ENCODE measurements around the gene OR2C1. TPM values are rescaled to one million over a fixed set of nuclear protein-coding genes. Genes with fewer than 3 reads are reported as not detected.

Gene OR2C1
- total and polyA plus RNA-seq, 5 donors = 0.21 TPM; not detected in 4

GRCh38 chr16:3389663-3390338 lies 34.1 kb downstream of the OR2C1 start:
- no peaks in the 10 kb centered on the region for H3K27me3 ChIP-seq (ENCODE audit: control insufficient read depth, insufficient read depth)
- H3K9me3 ChIP-seq (ENCODE audit: control insufficient read depth, low read length) = peaks cover 25% of the 10 kb centered on the region
- WGBS = 96% methylated on average over 9 of the region's 9 CpGs
- no peak for DNase-seq
- no peaks in the 10 kb centered on the region for H3K4me1 ChIP-seq (ENCODE audit: control insufficient read depth, insufficient read depth, low read length)
- intact Hi-C loops (cut with DNase I) = no loop called here
- H3K27ac ChIP-seq (ENCODE audit: low read length) = no peak overlapping the region
- no peak overlapping the region for H3K4me3 ChIP-seq (ENCODE audit: low read length)
- no peak for ATAC-seq

GRCh38 chr16:3400446-3400778 lies 44.7 kb downstream of the OR2C1 start:
- H3K27me3 ChIP-seq (ENCODE audit: control insufficient read depth, insufficient read depth) = no peaks in the 10 kb centered on the region
- DNase-seq (no peak), ATAC-seq (no peak)
- intact Hi-C loops (cut with DNase I) = loop anchor here in 3 of 4 donors (5.0 to 10.0 kb wide), 4 partner anchors 54 to 96 kb away; partner anchors contain the start of genes C16orf90 (in 1 of the 3), TIGD7 (in 1 of the 3) and ZNF75A (in 1 of the 3)
- H3K4me3 ChIP-seq (ENCODE audit: low read length) = peak overlapping the region; percentile 97
- H3K27ac ChIP-seq (ENCODE audit: low read length) = peak overlapping the region; percentile 61
- peaks cover 10% of the 10 kb centered on the region for H3K9me3 ChIP-seq (ENCODE audit: control insufficient read depth, low read length)
- under 1% methylated on average over 18 of the region's 18 CpGs for WGBS
- H3K4me1 ChIP-seq (ENCODE audit: control insufficient read depth, insufficient read depth, low read length) = peaks cover 7% of the 10 kb centered on the region

- intact Hi-C loops (cut with DNase I) = loop anchor here in 3 of 4 donors (5.0 to 10.0 kb wide), 4 partner anchors 54 to 96 kb away; partner anchors contain the start of genes C16orf90 (in 1 of the 3), TIGD7 (in 1 of the 3) and ZNF75A (in 1 of the 3)
- Histone ChIP-seq H3K27ac (ENCODE audit: low read length) (peak within 1 kb of the TSS; percentile 92), H3K4me3 (ENCODE audit: low read length) (peak within 1 kb of the TSS; percentile 97), H3K9me3 (ENCODE audit: control insufficient read depth, low read length) (peaks cover 12% of the 10 kb centered on the region), H3K4me1 (ENCODE audit: control insufficient read depth, insufficient read depth, low read length) (peaks cover 7% of the 10 kb centered on the region), H3K27me3 (ENCODE audit: control insufficient read depth, insufficient read depth) (no peaks in the 10 kb centered on the region)
- DNase-seq (peak; percentile 98 to 99 (median 99)), ATAC-seq (peak; percentile 100)
- under 1% methylated on average over 95 of the region's 95 CpGs for WGBS
These were observed 45.3 kb downstream of the OR2C1 start, which contains the start of the genes ZNF174 and ZSCAN32 for GRCh38 chr16:3400779-3401688. ZNF174 (plus strand) TSS chr16:3401215; CDS start chr16:3402005, 790 bp downstream. ZSCAN32 (minus strand) TSS chr16:3401004; CDS start chr16:3397557, 3,447 bp downstream.

- 29% methylated on average over 17 of the region's 17 CpGs for WGBS
- intact Hi-C loops (cut with DNase I) = loop anchor here in 3 of 4 donors (5.0 to 10.0 kb wide), 4 partner anchors 53 to 97 kb away; partner anchors contain the start of genes C16orf90 (in 1 of the 3), TIGD7 (in 1 of the 3) and ZNF75A (in 1 of the 3)
- peak overlapping the region; percentile 92 for H3K27ac ChIP-seq (ENCODE audit: low read length)
These were observed 46.2 kb downstream of the OR2C1 start for GRCh38 chr16:3401719-3402397.

More at GRCh38 chr16:3401719-3402397, 46.2 kb downstream of the OR2C1 start:
- H3K4me3 ChIP-seq (ENCODE audit: low read length) = peak overlapping the region; percentile 89
- peaks cover 7% of the 10 kb centered on the region for H3K4me1 ChIP-seq (ENCODE audit: control insufficient read depth, insufficient read depth, low read length)
- ATAC-seq (no peak), DNase-seq (no peak)
- no peaks in the 10 kb centered on the region for H3K27me3 ChIP-seq (ENCODE audit: control insufficient read depth, insufficient read depth)
- peaks cover 12% of the 10 kb centered on the region for H3K9me3 ChIP-seq (ENCODE audit: control insufficient read depth, low read length)

Other genes with a start within 250 kb of the OR2C1 start
- 10 to 100 TPM in 1 of 4 donors, 1 to 10 TPM in 3; 6.4 to 10.1 (median 9.2) TPM for gene ZNF205, start 243.3 kb upstream of the OR2C1 start, total RNA-seq
- 10.9 TPM for gene ZNF205, start 243.3 kb upstream of the OR2C1 start, polyA plus RNA-seq
- 1 to 10 TPM; 6.2 to 8.7 (median 7.6) TPM for gene ZNF213, start 220.9 kb upstream of the OR2C1 start, total RNA-seq
- 7.2 TPM for gene ZNF213, start 220.9 kb upstream of the OR2C1 start, polyA plus RNA-seq
- gene OR1F1, start 167.7 kb upstream of the OR2C1 start, total RNA-seq = not detected
- gene OR1F1, start 167.7 kb upstream of the OR2C1 start, polyA plus RNA-seq = not detected
- 1 to 10 TPM; 4.9 to 7.9 (median 6.1) TPM for gene ZNF200, start 120.7 kb upstream of the OR2C1 start, total RNA-seq
- 2.9 TPM for gene ZNF200, start 120.7 kb upstream of the OR2C1 start, polyA plus RNA-seq
- gene MEFV, start 99.3 kb upstream of the OR2C1 start, total RNA-seq = 1 to 10 TPM in 3 of 4 donors, under 1 TPM in 1; 0.91 to 1.6 (median 1.6) TPM
- 0.32 TPM for gene MEFV, start 99.3 kb upstream of the OR2C1 start, polyA plus RNA-seq
- gene ZNF263, start 72.4 kb upstream of the OR2C1 start, total RNA-seq = 10 to 100 TPM; 10.5 to 17.8 (median 12.0) TPM
- 8.3 TPM for gene ZNF263, start 72.4 kb upstream of the OR2C1 start, polyA plus RNA-seq
- gene TIGD7, start 50.5 kb upstream of the OR2C1 start, total RNA-seq = 1 to 10 TPM; 5.1 to 8.7 (median 6.4) TPM
- 3.5 TPM for gene TIGD7, start 50.5 kb upstream of the OR2C1 start, polyA plus RNA-seq
- 10 to 100 TPM; 19.8 to 23.0 (median 21.5) TPM for gene ZNF75A, start 50.4 kb upstream of the OR2C1 start, total RNA-seq
- gene ZNF75A, start 50.4 kb upstream of the OR2C1 start, polyA plus RNA-seq = 16.0 TPM
- gene ZSCAN32, start 45.1 kb downstream of the OR2C1 start, total RNA-seq = 1 to 10 TPM; 5.9 to 9.0 (median 7.6) TPM
- 5.1 TPM for gene ZSCAN32, start 45.1 kb downstream of the OR2C1 start, polyA plus RNA-seq
- 10 to 100 TPM in 3 of 4 donors, 1 to 10 TPM in 1; 8.9 to 13.5 (median 11.8) TPM for gene ZNF174, start 45.3 kb downstream of the OR2C1 start, total RNA-seq
- 11.1 TPM for gene ZNF174, start 45.3 kb downstream of the OR2C1 start, polyA plus RNA-seq
- gene ZNF597, start 87.6 kb downstream of the OR2C1 start, total RNA-seq = 1 to 10 TPM; 2.0 to 3.5 (median 2.2) TPM
- gene ZNF597, start 87.6 kb downstream of the OR2C1 start, polyA plus RNA-seq = 0.88 TPM
- 10 to 100 TPM; 40.7 to 51.5 (median 46.0) TPM for gene NAA60, start 87.8 kb downstream of the OR2C1 start, total RNA-seq
- 50.9 TPM for gene NAA60, start 87.8 kb downstream of the OR2C1 start, polyA plus RNA-seq
- not detected for gene C16orf90, start 139.6 kb downstream of the OR2C1 start, total RNA-seq
- gene C16orf90, start 139.6 kb downstream of the OR2C1 start, polyA plus RNA-seq = not detected
- gene CLUAP1, start 145.1 kb downstream of the OR2C1 start, total RNA-seq = 10 to 100 TPM; 16.8 to 22.2 (median 18.6) TPM
- gene CLUAP1, start 145.1 kb downstream of the OR2C1 start, polyA plus RNA-seq = 8.5 TPM
- gene NLRC3, start 221.5 kb downstream of the OR2C1 start, total RNA-seq = 1 to 10 TPM in 2 of 4 donors, under 1 TPM in 2; 0.85 to 1.3 (median 1.0) TPM
- 0.68 TPM for gene NLRC3, start 221.5 kb downstream of the OR2C1 start, polyA plus RNA-seq